Ramos (cell line): ENCODE results near the gene TNRC18.

Experiments
- in situ Hi-C: fragments of 300-500 bp; cut with MboI; formaldehyde crosslinking; loops from one replicate; pipeline ENCODE4 v1.14.3; 2022; ENCODE audit warnings: low sequenced_read_pairs; ENCODE audit not compliant: unreplicated experiment

TNRC18 gene

DNA sequence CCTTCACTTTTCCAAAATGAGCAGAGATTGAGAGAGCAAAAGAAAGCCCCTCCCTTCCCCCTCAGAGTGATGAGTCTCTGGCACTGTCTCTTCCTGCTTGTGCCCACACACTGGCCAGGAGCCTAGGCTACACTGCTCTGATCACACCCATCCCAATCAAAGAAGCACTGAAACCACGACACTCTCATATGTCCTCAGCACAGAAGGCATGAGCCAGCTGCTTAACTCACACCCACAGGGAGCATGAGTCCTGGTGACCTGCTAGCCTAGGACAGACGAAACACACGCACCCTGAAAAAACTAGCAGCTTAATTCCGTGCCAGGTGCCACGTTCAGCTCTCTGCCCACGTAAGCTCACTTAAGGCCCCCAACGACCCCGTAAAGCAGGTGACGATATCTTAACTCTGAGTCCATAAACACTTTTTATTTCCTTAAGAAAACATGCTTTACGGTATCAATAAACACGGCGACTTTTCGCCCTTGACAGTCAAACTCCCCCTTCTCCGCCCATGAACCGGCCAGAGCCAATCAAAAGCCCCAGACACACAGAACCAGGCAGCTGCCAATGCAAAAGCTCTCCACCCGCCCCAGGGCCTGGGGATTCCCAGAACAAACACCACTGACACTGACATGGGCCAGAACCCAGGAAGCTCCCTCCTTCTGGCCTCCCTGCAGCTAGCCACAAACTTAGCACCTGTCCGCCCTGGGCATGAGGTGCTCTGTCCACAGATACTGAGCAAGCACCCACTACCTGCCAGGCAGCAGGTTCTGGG, 69.0 kb downstream of the TNRC18 start:
- in situ Hi-C loops = no loop called here

DNA sequence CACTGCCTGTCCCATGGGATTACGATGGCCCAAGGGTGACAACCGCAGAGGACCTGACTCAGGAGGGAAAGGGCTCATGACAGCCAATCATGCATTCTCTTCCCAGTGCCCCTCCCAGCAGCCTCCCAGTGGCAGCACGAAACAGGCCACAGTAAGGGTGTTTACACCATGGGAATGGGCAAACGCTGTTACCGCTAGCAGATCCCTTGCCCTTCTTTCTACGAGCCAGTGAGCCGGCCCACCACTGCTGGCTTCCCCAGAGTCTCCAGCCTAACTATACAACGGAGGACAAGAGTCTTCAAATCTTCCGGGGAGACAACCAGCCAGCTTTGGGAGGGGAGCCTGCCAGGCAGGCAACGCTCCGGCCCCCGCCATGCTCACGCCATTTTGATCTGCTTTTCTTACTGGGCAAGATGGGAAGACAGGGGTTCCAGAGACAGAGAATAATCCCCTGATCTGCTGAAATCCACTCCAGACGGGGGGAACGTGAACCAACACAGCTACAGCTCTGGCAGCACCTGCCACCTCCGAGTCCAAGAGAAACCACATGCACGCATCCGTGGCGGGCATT, 71.1 kb downstream of the TNRC18 start:
- in situ Hi-C loops = no loop called here

DNA sequence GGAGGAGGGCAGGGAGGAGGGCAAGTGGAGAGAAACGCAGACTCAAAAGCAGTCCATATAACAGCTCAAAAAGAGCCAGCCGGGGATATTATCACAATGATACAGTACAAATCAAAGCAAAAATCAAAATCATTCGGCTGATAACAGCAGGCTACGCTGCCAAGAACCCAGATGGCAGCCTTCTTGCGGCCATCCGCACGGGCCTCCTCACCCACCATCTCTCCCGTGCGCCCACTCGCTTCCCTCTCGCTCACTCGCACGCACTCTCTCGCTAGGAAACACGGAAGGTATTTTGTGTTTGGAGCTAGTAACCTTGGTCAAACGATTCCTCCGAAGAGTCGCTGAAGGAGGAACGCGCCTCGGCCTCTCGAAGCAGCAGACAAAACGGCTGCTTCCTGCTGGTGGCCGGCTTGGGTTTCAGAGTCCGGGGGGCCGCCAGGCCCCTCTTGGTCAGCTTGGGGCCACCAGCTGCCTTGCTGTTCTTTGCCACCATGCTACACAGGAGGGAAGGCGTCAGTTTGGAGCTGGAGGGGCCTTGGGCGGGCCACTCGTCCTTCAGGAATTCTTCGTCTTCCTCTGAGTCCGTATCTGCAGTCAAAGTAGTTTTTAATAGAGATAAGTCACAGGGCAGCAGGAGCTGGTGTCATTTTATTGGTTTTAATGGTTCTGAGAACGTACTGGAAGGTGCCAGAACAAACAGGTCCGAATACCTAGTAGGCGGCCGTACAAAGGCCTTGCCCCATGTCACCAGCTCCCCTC, 71.9 kb downstream of the TNRC18 start:
- in situ Hi-C loops = no loop called here

DNA sequence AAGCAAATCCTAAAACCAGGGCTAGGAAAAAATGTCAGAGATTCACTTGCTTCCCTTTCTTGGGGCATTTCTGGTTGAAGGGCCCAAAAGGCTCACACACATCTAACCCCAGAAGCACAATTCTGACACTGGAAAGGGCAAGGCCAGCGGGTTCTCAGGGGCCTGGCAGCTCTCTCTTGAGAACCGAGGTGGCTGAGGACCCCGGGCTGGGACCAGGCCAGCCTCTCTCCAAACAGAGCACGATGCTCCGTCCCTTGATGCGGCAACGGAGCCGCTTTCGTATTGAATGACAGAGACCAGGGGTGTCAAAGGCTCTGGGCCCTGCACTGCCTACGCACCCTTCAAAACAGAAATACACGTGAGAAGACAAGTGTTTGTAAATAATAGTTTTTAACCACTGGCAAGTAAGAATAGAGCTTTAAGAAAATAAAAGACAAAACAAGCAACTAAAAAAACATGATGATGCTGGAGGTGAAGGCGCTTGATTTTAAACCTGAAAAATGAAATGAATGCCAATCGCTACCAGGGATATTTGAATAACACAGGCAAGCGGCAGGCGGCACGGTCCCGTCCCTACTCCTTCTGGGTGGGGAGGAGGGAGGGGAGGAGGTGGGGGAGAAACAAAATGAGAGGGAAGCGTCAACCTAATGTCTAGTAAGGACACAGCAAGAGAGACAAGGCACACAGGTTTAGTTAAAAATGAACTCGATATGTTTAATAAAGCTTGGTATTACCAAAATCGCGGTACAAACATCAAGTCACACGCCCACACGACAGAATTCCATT, 72.8 kb downstream of the TNRC18 start:
- in situ Hi-C loops = no loop called here

- in situ Hi-C loops = no loop called here
Observed at GRCh38 chr7:5350174-5350463, 73.5 kb downstream of the TNRC18 start.

DNA sequence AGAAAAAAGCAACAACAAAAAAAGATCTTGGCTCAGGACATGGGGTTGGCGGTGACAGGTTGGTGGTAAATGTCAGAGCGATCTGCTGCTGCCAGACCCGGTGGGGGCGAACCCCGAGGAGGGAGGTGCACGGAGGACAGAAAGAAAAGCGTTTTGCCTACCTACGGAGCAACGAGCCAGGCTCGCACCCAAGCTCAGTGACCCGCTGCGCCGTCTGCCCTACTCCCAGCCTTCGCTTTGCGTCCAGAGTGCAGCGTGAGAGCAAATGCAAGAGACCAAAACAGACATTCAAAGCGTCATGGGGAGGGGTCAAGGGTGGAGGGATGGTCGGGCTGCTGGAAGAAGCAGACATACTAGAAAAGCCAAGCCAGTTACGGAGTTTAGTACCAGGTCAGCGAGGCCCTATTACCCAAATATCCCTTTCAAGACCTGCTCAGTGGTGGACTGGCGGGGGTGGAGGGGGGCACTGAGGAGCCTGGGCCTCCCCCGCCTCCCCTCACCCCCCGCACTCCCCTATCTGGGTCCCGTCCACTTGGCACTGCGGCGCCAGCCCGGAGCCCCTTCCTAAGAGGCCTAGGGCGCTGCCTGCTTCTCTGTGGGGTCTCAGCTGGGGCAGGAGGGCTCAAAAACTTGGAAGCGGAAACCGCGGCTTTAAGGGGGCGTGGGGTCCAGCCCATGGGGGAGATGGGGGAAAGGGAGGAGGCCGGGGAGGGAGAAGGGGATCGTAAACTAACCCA, 74.0 kb downstream of the TNRC18 start:
- in situ Hi-C loops = no loop called here

GRCh38 chr7:5349005-5349380, 74.6 kb downstream of the TNRC18 start:
- in situ Hi-C loops = no loop called here

- in situ Hi-C loops = no loop called here
Observed at GRCh38 chr7:5348134-5349004, 75.3 kb downstream of the TNRC18 start.

GRCh38 chr7:5345671-5346070, 78.0 kb downstream of the TNRC18 start:
- in situ Hi-C loops = no loop called here

DNA sequence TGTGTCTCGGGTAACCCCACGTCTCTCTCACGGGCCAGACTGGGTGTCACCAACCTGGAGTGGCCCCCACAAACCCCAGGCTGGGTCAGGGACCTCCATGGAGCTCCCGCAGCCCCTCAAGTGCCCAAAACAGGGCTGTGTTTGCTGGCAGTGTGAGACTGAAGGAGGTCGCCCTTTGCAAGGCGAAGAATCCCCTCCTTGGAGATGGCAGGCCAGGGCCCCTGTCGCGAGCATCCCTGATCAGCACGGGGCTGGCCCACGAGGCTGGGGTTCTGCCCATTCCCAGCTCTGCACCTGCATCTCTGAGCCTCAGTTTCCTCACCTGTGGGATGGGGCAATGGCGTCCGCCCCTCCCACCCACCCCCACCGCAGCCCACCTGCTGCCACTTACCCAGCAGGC, 78.5 kb downstream of the TNRC18 start:
- in situ Hi-C loops = no loop called here

DNA sequence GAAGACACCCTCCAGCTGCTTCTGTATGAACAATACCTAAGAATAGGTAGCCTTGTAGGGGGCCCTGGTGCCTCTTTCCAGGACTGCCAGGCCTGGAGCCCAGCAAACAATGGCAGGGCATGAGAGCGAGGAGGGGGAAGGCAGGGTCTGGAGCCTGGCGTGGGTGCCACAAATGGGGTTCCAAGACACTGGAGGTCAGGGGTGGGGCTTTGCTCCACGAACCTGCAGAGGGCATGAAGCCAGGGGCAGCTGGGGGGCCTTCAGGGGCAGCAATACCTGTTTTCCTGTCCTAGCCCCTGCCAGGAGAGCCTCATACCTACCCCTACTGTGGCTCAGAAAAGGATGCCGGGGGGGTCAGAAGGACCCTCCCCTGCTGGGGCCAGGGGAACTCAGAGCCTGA, 79.3 kb downstream of the TNRC18 start:
- in situ Hi-C loops = no loop called here

DNA sequence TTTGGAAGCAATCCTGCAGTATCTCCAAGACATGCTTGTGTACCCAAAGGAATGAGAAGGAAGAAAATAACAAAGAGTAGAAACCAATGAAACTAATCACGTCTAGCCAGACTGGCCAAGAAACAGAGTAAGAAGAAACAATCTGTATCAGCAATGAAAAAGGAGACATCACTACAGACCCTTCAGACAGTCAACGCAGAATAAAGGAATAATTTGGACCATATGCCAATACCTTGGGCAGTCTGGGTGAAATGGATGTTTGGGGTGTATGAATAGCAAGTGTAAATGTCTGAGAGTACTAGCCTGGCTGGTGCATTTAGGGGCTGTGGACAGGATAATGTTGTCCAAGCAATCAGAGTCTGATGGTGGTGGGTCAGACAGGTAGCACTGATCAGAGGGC, 79.8 kb downstream of the TNRC18 start:
- in situ Hi-C loops = no loop called here

- in situ Hi-C loops = no loop called here
Observed at GRCh38 chr7:5342631-5343030, 81.0 kb downstream of the TNRC18 start.

DNA sequence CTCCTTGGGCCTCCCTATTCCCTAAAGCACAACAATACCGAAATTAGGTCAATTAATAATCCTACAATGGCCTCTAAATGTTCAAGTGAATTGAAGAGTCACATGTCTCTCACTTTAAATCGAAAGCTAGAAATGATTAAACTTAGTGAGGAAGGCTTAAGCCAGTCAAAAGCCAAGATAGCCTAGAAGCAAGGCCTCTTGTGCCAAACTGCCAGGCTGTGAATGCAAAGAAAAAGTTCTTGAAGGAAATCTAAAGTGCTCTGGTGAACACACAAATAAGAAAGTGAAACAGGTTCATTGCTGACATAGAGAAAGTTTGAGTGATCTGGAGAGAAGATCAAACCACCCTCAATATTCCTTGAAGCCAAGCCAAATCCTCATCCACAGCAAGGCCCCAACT, 83.7 kb downstream of the TNRC18 start:
- in situ Hi-C loops = no loop called here

DNA sequence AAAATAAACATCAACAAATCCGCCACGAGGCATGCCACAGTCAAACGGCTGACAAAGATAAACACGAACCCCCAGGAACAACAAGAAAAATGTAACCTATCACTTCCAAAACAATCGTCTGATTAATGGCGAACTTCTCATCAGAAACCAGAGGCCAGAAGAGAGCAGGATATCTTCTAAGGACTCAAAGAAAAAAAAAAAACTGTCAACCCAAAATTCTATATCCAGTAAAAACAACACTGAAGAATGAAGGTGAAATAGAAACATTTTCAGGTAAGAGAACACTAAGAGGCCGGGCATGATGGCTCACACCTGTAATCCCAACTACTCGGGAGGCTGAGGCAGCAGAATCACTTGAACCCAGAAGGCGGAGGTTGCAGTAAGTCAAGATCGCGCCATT, 86.6 kb downstream of the TNRC18 start:
- in situ Hi-C loops = no loop called here

GRCh38 chr7:5334671-5335070, 89.0 kb downstream of the TNRC18 start:
- in situ Hi-C loops = no loop called here

DNA sequence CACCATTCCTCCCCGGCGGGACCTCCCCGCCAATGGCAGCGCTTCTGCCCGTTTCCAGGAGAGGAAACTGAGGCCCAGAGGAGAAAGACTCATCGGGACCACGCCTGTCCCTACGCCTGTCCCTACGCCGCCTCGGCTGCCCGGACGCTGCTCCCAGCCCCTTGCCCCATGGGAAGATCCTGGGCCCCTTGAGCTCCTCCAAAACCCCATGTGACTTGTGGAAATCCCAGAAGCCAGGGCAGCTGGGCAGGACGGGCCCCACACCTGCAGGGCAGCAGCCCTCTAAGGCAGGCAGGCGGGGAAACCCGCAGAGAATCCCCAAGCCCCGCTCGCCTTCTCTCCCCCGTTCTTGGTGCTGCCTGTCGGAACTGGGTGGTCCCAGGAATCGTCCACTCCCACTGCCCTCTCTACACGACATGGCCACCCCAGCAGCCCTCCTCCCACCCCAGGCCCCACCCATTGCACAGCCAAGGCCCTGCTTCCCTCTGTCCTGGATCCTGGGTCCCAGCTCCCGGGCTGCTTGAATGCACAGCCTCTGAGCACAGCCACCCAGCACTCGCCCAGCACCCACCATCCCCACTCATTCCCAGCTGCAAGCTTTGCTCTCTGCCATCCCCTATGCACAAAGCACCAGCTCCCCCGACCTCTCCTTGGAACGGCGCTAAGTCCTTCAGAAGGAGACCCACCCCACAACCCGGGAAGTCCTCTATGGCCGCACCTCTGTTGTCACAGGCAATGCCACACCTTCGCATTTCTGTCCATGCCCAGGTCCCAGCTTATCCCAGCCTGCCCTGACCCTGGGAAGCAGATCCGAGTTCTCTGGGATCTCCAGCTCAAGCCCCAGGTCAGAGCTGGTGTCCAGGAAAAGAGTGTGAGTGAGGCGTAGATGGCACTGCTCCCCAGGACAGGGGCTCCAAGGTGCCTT, 90.3 kb downstream of the TNRC18 start:
- in situ Hi-C loops = no loop called here

GRCh38 chr7:5332579-5332978, 91.1 kb downstream of the TNRC18 start:
- in situ Hi-C loops = no loop called here
